ENCODE data around the gene KCNG3.
"Not testable (repeated sequence)": the region's sequence is repeated elsewhere in the genome, so short reads cannot be mapped to it uniquely, and the experiment has no call there.

Gene KCNG3

DNA sequence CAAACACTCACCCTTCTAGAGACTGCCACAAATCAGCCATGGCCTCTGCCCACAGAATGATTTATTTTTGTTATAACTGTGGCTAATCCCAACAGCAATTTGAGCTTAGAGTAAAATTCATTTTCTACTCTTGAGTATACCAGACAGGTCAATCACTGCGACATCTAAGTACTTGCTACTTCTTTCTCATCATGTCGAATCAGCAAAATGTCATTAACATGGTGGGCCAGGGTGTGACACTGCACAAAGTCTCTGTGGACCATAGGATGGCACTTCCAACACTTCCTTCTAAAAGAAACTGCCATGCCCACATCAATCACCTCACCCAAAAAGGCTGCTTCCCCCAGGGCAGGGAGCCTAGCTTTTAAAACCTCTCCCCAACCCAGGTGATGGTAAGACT lies 64.4 kb downstream of the KCNG3 start:
- no peak for DNase-seq (ENCODE audit: low read depth)

DNA sequence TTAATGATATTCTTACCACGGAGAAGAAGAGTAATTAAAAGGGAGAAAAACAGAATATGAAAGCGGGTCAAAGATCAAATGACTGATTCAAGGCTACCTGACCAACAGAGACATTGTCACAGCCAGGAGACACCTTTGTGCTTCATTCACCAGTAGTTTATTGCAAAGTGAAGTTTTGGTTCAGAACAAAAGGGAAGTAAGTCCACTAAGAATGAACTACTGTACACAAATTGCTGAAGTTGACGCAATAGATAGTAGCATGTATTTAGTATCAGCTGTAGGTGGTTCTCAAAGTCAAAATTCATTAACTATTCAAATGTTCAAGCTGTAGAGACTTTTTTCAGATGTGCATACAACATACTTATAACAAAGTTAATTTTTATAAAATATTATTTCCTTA lies 68.1 kb downstream of the KCNG3 start:
- no peak for DNase-seq (ENCODE audit: low read depth)

DNA sequence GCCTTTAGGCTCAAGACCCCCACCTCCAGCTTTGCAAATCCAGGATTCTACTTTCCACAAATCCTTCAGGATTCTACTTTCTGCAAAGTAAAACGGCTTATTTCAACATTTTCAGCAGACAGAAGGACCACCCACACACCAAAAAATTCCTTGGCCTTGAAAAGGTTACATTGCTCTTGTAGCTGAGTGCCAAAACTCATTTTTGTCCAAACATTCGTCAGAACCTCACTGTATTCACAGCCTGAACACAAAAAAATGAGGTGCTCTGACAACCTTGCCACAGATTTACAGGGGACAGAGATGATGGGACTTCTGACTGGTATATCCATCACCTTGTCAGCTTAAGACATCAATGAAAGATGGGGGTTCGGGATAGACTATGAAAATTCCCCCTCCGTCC lies 69.7 kb downstream of the KCNG3 start:
- DNase-seq (ENCODE audit: low read depth), result no peak

DNA sequence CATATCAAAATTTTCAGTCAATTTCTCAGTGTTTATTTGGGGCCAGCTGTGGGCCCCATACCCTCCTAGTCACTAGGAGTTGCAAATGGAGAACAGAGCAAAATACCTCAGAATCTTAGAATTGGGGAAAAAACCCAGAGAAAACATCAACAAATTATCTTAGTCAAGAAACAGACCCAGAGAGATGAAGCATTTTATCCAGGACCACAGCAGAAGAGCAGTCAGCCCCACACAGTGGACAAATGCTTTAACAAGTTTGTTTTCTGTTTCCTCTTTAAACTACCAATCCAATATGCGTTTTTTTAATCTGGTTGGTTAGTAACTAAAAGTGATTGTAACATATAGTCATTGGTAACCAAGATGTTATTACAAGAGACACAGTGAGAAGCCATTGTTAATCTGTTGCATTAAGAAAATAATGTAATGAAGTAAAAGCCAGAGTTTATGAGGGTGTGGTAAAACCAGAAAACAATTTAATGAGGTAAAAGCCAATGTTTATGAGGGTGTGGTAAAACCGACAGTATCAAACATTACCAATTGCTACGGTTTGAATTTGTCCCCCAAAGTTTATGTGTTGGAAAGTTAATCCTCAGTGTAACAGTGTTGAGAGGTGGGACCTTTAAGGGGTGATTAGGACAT lies 72.1 kb downstream of the KCNG3 start:
- no peak for DNase-seq (ENCODE audit: low read depth)

DNA sequence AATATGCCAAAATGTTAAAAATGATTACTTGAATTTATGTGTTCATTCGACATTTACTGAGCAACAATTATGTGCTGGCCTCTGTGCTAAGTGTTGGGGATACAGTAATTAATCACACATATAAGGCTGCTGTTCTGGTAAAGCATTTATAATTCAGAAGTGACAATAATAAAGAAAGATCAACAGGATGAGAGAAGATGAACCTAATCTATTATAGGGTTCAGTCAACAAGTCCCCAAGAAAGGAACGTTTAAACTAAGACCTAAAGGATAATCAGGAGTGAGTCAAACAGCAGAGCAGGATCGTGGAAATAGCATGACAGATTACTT lies 72.7 kb downstream of the KCNG3 start:
- DNase-seq (ENCODE audit: low read depth), result no peak

DNA sequence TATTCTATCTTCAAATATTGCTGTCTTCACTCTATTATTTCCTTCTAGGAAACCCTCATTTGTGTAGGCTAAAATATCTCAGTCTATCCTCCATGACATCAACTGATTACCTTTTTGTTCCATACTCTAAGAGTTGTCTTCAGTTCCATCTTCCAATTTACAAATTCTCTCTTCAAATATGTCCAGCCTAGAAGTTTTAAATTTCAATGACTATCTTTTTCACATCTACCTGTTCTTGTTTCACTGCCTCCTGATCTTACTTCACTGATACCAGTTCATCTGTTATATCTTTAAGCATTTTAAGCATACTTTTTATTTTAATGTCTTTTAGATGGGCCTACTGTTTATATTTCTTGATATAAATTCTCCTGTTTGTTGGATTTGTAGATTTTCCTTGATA lies 79.1 kb downstream of the KCNG3 start:
- DNase-seq (ENCODE audit: low read depth), result no peak

DNA sequence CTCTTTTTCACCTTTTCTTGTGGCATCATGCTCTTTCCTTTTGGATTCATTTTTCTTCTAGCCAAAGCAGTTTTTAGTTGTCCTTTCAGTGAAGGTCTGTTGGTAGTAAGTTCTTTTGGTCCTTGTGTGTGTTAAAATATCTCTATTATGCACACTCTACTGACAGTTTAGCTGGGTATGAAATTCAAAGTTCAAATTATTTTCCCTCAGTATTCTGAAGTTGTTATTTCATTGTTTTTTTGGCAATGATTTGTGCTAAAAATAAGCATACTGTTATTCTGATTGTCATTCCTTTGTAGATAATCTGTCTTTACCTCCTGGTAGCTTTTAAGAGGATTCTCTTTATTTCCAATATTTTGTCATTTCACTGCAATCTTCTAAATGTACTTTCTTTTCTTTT lies 79.6 kb downstream of the KCNG3 start:
- DNase-seq (ENCODE audit: low read depth), result no peak

DNA sequence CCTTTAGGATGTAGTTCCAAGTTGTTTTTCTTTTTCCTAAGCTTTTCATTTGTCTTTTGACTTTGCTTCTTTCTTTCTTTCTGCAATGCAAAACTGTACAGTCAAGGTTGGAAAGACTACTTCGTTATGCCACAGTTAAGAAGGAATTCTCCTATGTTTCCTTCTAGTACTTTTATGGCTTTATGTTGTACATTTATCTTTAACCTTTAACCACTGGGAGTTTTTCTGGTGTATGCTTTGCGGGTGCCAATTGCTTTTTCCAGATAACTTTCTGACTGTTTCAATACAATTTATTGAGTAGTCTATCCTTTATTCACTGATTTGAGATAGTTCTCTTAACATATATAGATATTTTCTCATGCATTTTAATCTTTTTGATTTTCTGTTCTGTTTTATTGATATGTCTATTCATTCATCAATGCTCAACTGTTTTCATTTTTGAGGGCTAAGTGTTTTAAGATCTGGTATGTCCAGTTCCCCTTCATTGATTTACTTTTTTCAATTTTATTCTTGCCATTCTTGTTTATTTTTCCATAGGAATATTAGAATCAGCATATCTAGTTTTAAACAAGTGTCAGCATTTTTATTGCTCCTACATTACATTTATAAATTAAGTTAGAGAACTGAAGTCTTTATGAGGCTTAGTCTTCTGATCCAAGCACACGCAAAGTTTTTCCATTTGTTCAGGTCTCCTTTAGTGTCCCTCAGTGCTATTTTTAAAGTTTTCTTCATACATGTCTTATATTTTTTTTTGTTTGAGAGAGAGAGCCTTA lies 82.9 kb downstream of the KCNG3 start:
- no peak for DNase-seq (ENCODE audit: low read depth)

DNA sequence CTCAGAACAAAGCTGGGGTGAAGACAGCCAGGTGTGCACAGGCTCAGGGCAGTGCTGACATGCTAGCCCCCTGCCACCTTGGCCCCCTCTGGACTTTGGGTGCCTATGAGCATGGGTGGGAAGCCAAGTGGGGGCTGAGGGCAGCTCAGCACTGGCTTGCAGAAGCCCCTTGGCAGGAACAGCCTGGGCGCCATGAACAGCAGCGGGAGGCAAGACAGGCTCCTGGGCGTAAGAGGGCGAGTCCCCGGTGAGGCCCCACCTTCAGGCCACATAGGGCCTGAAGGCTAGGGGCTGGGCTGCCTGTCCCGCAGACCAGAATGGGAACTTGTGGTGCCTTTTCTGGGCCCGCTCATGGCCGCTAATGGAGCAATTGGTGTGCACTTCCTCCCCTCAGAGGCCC lies 85.8 kb downstream of the KCNG3 start:
- no peak for DNase-seq (ENCODE audit: low read depth)

DNA sequence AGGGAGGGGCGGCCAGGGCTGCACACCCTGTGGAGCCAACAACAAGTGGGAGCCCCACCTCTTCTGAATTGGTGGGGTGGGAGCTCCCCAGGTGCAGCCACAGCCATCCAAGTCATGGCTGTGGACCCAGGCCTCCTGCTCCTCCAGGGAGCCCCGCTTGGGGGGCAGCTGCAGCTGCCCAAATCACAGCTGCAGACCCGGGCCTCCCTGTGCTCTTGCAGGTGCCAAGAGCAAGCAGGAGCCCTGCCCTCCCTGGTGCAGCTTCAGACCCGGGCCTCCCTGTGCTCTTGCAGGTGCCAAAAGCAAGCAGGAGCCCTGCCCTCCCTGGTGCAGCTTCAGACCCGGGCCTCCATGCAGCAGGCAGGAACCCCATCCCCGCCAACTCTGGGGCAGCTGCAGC lies 86.3 kb downstream of the KCNG3 start:
- no peak for DNase-seq (ENCODE audit: low read depth)

DNA sequence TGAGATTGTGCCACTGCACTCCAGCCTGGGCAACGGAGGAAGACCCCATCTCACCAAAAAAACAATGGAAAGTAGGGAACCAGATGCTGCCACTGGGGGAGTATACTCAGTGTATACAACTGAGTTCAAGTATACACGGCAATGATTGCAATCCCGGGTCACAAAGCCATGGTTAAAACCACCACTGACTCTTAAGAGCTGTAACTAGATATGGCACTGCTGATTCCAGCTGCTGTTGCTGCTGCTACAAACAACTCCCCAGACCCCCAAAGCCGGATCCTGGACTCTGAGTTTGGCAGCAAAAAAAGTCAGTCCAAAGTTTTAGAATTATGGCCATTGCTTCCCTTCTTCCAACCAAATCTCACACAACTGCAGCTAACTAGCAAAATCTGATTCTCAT lies 89.1 kb downstream of the KCNG3 start:
- DNase-seq (ENCODE audit: low read depth), result no peak

DNA sequence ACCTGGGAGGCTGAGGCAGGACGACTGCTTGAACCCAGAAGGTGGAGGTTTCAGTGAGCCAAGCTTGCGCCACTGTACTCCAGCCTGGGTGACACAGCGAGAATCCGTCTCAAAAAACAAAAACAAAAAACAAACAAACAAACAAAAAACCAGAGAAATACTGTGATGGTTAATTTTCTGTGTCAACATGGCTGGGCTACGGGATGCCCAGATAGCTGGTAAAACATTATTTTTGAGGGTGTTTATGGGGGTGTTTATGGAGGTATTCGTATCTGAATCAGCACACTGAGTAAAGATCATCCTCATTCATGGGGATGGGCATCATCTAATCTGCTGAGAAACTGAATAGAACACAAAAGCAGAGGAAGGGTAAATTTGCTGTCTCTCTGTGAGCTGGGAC lies 92.0 kb downstream of the KCNG3 start:
- no peak for DNase-seq (ENCODE audit: low read depth)

DNA sequence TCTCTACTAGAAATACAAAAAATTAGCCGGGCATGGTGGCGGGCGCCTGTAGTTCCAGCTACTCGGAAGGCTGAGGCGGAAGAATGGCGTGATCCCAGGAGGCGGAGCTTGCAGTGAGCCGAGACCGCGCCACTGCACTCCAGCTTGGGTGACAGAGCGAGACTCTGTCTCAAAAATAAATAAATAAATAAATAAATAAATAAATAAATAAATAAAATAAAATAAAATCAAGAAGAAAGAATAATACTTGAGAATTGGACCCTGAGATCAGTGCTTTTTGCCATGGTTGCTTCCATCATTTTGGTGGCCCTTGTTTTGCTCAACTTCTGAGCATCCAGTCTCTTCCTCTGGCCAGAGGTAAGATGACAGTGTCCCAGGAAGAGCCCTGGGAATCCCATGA lies 95.7 kb downstream of the KCNG3 start:
- DNase-seq (ENCODE audit: low read depth), result not testable (repeated sequence)

DNA sequence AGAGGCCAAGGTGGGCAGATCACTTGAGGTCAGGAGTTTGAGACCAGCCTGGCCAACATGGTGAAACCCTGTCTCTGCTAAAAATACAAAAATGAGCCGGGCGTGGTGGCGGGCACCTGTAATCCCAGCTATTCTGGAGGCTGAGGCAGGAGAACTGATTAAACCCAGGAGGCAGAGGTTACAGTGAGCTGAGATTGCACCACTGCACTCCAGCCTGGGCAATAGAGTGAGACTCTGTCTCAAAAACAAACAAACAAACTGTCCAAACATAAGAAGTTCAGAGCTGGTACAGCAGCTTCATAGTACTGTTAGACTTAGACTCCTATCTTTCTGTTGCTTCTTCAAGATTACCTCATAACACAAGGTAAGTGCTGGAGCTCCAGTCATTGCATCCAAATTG lies 100.5 kb downstream of the KCNG3 start:
- DNase-seq (ENCODE audit: low read depth), result not testable (repeated sequence)

DNA sequence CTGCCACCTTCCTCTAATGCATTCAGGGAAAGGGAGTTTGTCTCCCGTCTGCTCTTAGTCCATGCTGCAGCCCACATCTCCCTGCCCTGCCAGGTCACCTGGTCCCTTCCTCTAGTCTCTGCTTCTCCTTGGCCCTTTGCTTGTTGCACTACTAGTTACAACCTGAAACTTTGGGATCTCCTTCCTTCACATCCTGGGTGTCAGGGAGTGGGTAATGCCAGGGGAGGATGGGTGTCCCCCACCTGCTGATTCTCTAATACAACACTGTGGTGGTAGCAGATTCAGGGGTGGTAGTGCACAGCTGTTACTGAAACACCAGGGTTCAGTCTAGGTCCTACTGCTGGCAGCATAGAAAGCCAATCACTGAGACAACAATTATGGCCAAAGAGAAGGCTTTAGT lies 101.6 kb downstream of the KCNG3 start:
- DNase-seq (ENCODE audit: low read depth), result no peak
